Ascending aorta (tissue), 2 donors: ENCODE data around the gene STEAP1. TPM values are rescaled to one million over a fixed set of nuclear protein-coding genes. Genes with fewer than 3 reads are reported as not detected.
"Not testable (repeated sequence)": the region's sequence is repeated elsewhere in the genome, so short reads cannot be mapped to it uniquely, and the experiment has no call there.

Experiments used
- DNase-seq, 2 donors: peaks; one replicate each; pipeline ENCODE4 v3.0.0-alpha.2; 2019; ENCODE audit warnings: low spot score in 2 of 2
- H3K27ac ChIP-seq, 2 donors: fragments of 200-600 bp; sonication (generic); one replicate each; pipeline ENCODE4 v1.5.1; 2016 to 2017; ENCODE audit warnings: mild to moderate bottlenecking in 1 of 2
- H3K27me3 ChIP-seq: fragments of 200-600 bp; sonication (generic); one replicate; pipeline ENCODE4 v1.5.1; 2017
- H3K36me3 ChIP-seq, 2 donors: fragments of 200-600 bp; sonication (generic); one replicate each; pipeline ENCODE4 v1.5.1; 2016
- H3K4me1 ChIP-seq, 2 donors: fragments of 200-600 bp; sonication (generic); one replicate each; pipeline ENCODE4 v1.5.1; 2016 to 2017; ENCODE audit warnings: mild to moderate bottlenecking in 1 of 2
- H3K4me3 ChIP-seq, 2 donors: fragments of 200-600 bp; sonication (generic); one replicate each; pipeline ENCODE4 v1.5.1; 2016 to 2017; ENCODE audit warnings: mild to moderate bottlenecking in 1 of 2
- H3K9me3 ChIP-seq, 2 donors: fragments of 200-600 bp; sonication (generic); one replicate each; pipeline ENCODE4 v1.5.1; 2016
- intact Hi-C: fragments of 100-400 bp; cut with DNase I; formaldehyde crosslinking; loops from one replicate; pipeline ENCODE4 v1.15.1; 2023
- total RNA-seq: library from RNA; depleted of rRNA; stranded (reverse); fragments of >200 nt; gene quantifications from one replicate; pipeline ENCODE4 v1.1.0, GENCODE V29; 2016
- TF ChIP-seq, protein P1 (sequence below), 3 experiments: fragments of 200-600 bp in 2 of 3; fragments of 450-650 bp in 1 of 3; sonication (generic) in 2 of 3; IDR thresholded peaks; one replicate each; pipeline ENCODE4 v1.5.1; 2016 to 2019; ENCODE audit warnings: antibody characterized with exemption in 3 of 3, mild to moderate bottlenecking in 1 of 3, moderate library complexity in 1 of 3

Gene STEAP1
- total RNA-seq, 1 donor from 2014 or later: 2.1 TPM

- Histone ChIP-seq H3K27ac (no peak overlapping the region), H3K9me3 (no peaks in the 10 kb centered on the region), H3K4me3 (no peak overlapping the region), H3K27me3 (no peaks in the 10 kb centered on the region), H3K4me1 (no peaks in the 10 kb centered on the region), H3K36me3 (no peaks in the 10 kb centered on the region)
- intact Hi-C loops: no loop called here
- no peak for DNase-seq
- TF ChIP-seq, protein P1, sequence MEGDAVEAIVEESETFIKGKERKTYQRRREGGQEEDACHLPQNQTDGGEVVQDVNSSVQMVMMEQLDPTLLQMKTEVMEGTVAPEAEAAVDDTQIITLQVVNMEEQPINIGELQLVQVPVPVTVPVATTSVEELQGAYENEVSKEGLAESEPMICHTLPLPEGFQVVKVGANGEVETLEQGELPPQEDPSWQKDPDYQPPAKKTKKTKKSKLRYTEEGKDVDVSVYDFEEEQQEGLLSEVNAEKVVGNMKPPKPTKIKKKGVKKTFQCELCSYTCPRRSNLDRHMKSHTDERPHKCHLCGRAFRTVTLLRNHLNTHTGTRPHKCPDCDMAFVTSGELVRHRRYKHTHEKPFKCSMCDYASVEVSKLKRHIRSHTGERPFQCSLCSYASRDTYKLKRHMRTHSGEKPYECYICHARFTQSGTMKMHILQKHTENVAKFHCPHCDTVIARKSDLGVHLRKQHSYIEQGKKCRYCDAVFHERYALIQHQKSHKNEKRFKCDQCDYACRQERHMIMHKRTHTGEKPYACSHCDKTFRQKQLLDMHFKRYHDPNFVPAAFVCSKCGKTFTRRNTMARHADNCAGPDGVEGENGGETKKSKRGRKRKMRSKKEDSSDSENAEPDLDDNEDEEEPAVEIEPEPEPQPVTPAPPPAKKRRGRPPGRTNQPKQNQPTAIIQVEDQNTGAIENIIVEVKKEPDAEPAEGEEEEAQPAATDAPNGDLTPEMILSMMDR (IDR thresholded peaks at IDR 0.05): no peak
Observed at GRCh38 chr7:90180011-90180585, 25.8 kb downstream of the STEAP1 start.

DNA sequence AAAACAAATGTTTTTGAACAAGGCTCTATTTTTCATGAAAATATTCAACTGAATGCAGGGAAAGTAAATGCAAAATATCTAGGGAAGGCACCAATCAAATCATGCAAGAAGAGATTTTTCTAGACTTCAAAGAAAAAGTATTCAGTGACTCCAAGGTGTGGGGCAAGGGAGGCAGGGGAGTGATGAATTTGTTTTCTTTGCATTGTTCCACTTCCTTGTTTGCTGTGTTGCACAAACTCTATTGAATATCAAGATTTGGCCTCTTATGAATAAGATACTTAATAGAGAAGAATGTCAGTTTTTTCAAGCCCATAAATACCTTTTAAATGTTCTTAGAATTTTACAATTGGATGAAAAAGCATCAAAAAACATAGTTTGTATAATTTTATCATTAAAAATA lies 26.4 kb downstream of the STEAP1 start:
- Histone ChIP-seq H3K27me3 (no peaks in the 10 kb centered on the region), H3K4me1 (no peaks in the 10 kb centered on the region), H3K9me3 (no peaks in the 10 kb centered on the region), H3K36me3 (no peaks in the 10 kb centered on the region), H3K4me3 (no peak overlapping the region), H3K27ac (no peak overlapping the region)
- intact Hi-C loops: no loop called here
- DNase-seq: no peak
- TF ChIP-seq, protein P1 (IDR thresholded peaks at IDR 0.05): no peak

DNA sequence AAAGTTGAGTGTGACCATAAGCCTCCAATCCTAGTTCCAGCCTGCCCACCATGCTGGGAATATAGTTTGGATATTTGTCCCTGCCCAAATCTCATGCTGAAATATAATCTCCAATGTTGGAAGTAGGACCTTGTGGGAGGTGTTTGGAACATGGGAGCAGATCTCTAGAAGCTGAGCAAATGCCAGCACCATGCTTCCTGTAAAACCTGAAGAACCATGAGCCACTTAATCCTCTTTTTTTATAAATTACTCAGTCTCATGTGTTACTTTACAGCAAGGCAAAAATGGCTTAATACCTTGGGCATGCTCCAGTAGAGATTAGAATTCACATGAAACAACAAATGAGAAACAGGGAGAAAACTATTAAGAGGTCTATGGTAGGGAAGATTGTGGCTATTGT lies 27.2 kb downstream of the STEAP1 start:
- H3K4me1 ChIP-seq: no peaks in the 10 kb centered on the region
- DNase-seq: no peak
- no peaks in the 10 kb centered on the region for H3K36me3 ChIP-seq
- intact Hi-C loops: no loop called here
- no peak overlapping the region for H3K4me3 ChIP-seq
- H3K27ac ChIP-seq: no peak overlapping the region
- no peaks in the 10 kb centered on the region for H3K9me3 ChIP-seq
- TF ChIP-seq, protein P1 (IDR thresholded peaks at IDR 0.05): no peak
- H3K27me3 ChIP-seq: no peaks in the 10 kb centered on the region

DNA sequence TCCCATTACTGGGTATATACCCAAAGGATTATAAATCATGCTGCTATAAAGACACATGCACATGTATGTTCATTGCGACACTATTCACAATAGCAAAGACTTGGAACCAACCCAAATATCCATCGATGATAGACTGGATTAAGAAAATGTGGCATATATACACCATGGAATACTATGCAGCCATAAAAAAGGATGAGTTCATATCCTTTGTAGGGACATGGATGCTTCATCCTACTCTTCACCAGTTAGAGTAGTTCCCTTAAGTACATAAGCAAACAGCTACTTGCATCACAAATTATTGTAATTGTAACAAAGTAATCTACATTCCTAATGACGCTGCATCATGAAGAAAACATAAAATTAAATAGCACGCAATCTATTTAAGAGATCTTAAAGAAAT lies 32.0 kb downstream of the STEAP1 start:
- H3K9me3 ChIP-seq, intact Hi-C loops, H3K4me3 ChIP-seq, H3K27me3 ChIP-seq, H3K27ac ChIP-seq, H3K4me1 ChIP-seq, DNase-seq, H3K36me3 ChIP-seq: not testable (repeated sequence)

GRCh38 chr7:90187507-90188050 lies 33.3 kb downstream of the STEAP1 start:
- TF ChIP-seq, protein P1 (IDR thresholded peaks at IDR 0.05): no peak
- no peak overlapping the region for H3K27ac ChIP-seq
- intact Hi-C loops: no loop called here
- no peaks in the 10 kb centered on the region for H3K27me3 ChIP-seq
- H3K36me3 ChIP-seq: no peaks in the 10 kb centered on the region
- H3K4me3 ChIP-seq: no peak overlapping the region
- no peaks in the 10 kb centered on the region for H3K9me3 ChIP-seq
- DNase-seq: no peak
- no peaks in the 10 kb centered on the region for H3K4me1 ChIP-seq

- H3K27me3 ChIP-seq: no peaks in the 10 kb centered on the region
- H3K36me3 ChIP-seq: no peaks in the 10 kb centered on the region
- no peak overlapping the region for H3K27ac ChIP-seq
- TF ChIP-seq, protein P1 (IDR thresholded peaks at IDR 0.05): no peak
- no peaks in the 10 kb centered on the region for H3K9me3 ChIP-seq
- no peak for DNase-seq
- intact Hi-C loops: no loop called here
- no peak overlapping the region for H3K4me3 ChIP-seq
- H3K4me1 ChIP-seq: no peaks in the 10 kb centered on the region
Observed at GRCh38 chr7:90188281-90188680, 34.0 kb downstream of the STEAP1 start.
